Measurements from ENCODE around the gene CHRND.

Gene CHRND

GRCh38 chr2:232573771-232574435 lies 47.9 kb downstream of the CHRND start (continued):
- no peak for TF ChIP-seq ZNF366 (tag by site-specific recombination; conservative IDR thresholded peaks at IDR 0.05)
- TF ChIP-seq ZNF670 (tag by site-specific recombination; IDR thresholded peaks at IDR 0.05; ENCODE audit: low read depth): no peak
- no peak for TF ChIP-seq ZNF677 (tag by site-specific recombination; IDR thresholded peaks at IDR 0.05)
- TF ChIP-seq KLF16 (tag by site-specific recombination; IDR thresholded peaks at IDR 0.05): no peak

- no peak for TF ChIP-seq ZNF843 (tag by site-specific recombination; IDR thresholded peaks at IDR 0.05)
- no peak for TF ChIP-seq GLIS2 (tag by site-specific recombination; IDR thresholded peaks at IDR 0.05)
- TF ChIP-seq ZNF16 (tag by site-specific recombination; IDR thresholded peaks at IDR 0.05; ENCODE audit: low read depth): no peak
- TF ChIP-seq ZNF596 (tag by site-specific recombination; IDR thresholded peaks at IDR 0.05): no peak
- TF ChIP-seq SP3 (tag by site-specific recombination; IDR thresholded peaks at IDR 0.05): no peak
- TF ChIP-seq ZNF23 (tag by site-specific recombination; IDR thresholded peaks at IDR 0.05; ENCODE audit: borderline replicate concordance): no peak
- no peak for TF ChIP-seq ZBTB6 (tag by site-specific recombination; IDR thresholded peaks at IDR 0.05)
- no peak for TF ChIP-seq ZNF677 (tag by site-specific recombination; IDR thresholded peaks at IDR 0.05)
- TF ChIP-seq ZNF223 (tag by site-specific recombination; IDR thresholded peaks at IDR 0.05): no peak
- TF ChIP-seq IKZF3 (tag by site-specific recombination; IDR thresholded peaks at IDR 0.05): no peak
- TF ChIP-seq ZNF302 (tag by site-specific recombination; IDR thresholded peaks at IDR 0.05; ENCODE audit: low read depth): no peak
- no peak for TF ChIP-seq ZSCAN4 (tag by site-specific recombination; IDR thresholded peaks at IDR 0.05)
- no peak for TF ChIP-seq ZNF768 (tag by site-specific recombination; IDR thresholded peaks at IDR 0.05)
- no peak for TF ChIP-seq ZNF555 (tag by site-specific recombination; conservative IDR thresholded peaks at IDR 0.05)
- no peak for TF ChIP-seq KLF8 (tag by site-specific recombination; IDR thresholded peaks at IDR 0.05)
- Histone ChIP-seq H3K4me3 (ENCODE audit: low read depth, low read length) (no peak overlapping the region), H3K27ac (ENCODE audit: extremely low read depth, low read depth, low read length) (no peak overlapping the region), H3K4me1 (ENCODE audit: control insufficient read depth, insufficient read depth, low read length) (0 out of 2 replicates have a peak, but pooled peaks cover 2% of the 10 kb centered on the region), H3K36me3 (ENCODE audit: control insufficient read depth in 2 of 2, insufficient read depth in 1 of 2, low read length in 2 of 2) (peaks cover 3 to 70% of the 10 kb centered on the region in 2 experiments; a peak in 2 of 3 replicates), H3K9me3 (ENCODE audit: control insufficient read depth, insufficient read depth, low read depth, low read length) (no peaks in the 10 kb centered on the region)
- POLR2A ChIA-PET: no interaction called here
- CTCF ChIA-PET: no interaction called here
These were observed 48.9 kb downstream of the CHRND start for GRCh38 chr2:232574674-232575403.

- Histone ChIP-seq H3K4me1 (ENCODE audit: control insufficient read depth, insufficient read depth, low read length) (0 out of 2 replicates have a peak, but pooled peaks cover 2% of the 10 kb centered on the region), H3K27ac (ENCODE audit: extremely low read depth, low read depth, low read length) (no peak overlapping the region), H3K36me3 (ENCODE audit: control insufficient read depth in 2 of 2, insufficient read depth in 1 of 2, low read length in 2 of 2) (peaks cover 3 to 64% of the 10 kb centered on the region in 2 experiments; a peak in 2 of 3 replicates), H3K4me3 (ENCODE audit: low read depth, low read length) (no peak overlapping the region), H3K9me3 (ENCODE audit: control insufficient read depth, insufficient read depth, low read depth, low read length) (no peaks in the 10 kb centered on the region)
- TF ChIP-seq ZNF707 (tag by site-specific recombination; IDR thresholded peaks at IDR 0.05): no peak
- TF ChIP-seq SCRT1 (tag by site-specific recombination; IDR thresholded peaks at IDR 0.05; ENCODE audit: borderline replicate concordance): no peak
- ChIA-PET CTCF (interaction anchor here (0.6 to 0.7 kb wide), 2 partner anchors 35 to 901 kb away, joined by 3 to 4 read pairs; no protein-coding TSS in a partner anchor), POLR2A (no interaction called here)
These were observed 49.4 kb downstream of the CHRND start for GRCh38 chr2:232575404-232575746.
